Keratinocyte (primary cell): Measurements from ENCODE around the gene IL1RAPL2. TPM values are rescaled to one million over a fixed set of nuclear protein-coding genes. Genes with fewer than 3 reads are reported as not detected.

Experiments used
- DNase-seq: peaks from one replicate; pipeline ENCODE4 v3.0.0-alpha.2; 2011; ENCODE audit warnings: low read depth, missing footprints, low spot score
- FAIRE-seq: peaks from 2 replicates; lab custom pipeline; 2011; peaks lifted over from hg19 to GRCh38; lab: Jason Lieb, UNC
- H2AFZ ChIP-seq: 2 replicates; pipeline ENCODE4 v1.6.0; 2012; ENCODE audit warnings: low read length, control low read depth, inconsistent platforms; ENCODE audit not compliant: control insufficient read depth
- H3K27ac ChIP-seq: 2 replicates; pipeline ENCODE4 v1.5.1; 2011; ENCODE audit warnings: low read length; ENCODE audit not compliant: control insufficient read depth, insufficient read depth
- H3K27me3 ChIP-seq: 3 replicates; pipeline ENCODE4 v1.6.0; 2011; ENCODE audit warnings: low read length; ENCODE audit not compliant: control insufficient read depth, insufficient read depth; ENCODE audit errors: extremely low read depth
- H3K36me3 ChIP-seq, 2 experiments: 2 replicates in 1 of 2; 3 replicates in 1 of 2; pipeline ENCODE4 v1.5.1; 2011; ENCODE audit warnings: low read length in 2 of 2, mild to moderate bottlenecking in 1 of 2; ENCODE audit not compliant: control insufficient read depth in 2 of 2, insufficient read depth in 2 of 2; ENCODE audit errors: extremely low read depth in 1 of 2
- H3K4me1 ChIP-seq: 3 replicates; pipeline ENCODE4 v1.5.1; 2011; ENCODE audit warnings: low read length; ENCODE audit not compliant: control insufficient read depth, insufficient read depth; ENCODE audit errors: extremely low read depth
- H3K4me2 ChIP-seq: 3 replicates; pipeline ENCODE4 v1.6.0; 2011; ENCODE audit warnings: low read depth, low read length; ENCODE audit not compliant: control insufficient read depth, insufficient read depth; ENCODE audit errors: extremely low read depth
- H3K4me3 ChIP-seq, 3 experiments: fragments of 200-600 bp in 1 of 3; sonication (generic) in 1 of 3; 2 replicates in 2 of 3; 3 replicates in 1 of 3; pipeline ENCODE4 v1.5.1; 2011 to 2016; ENCODE audit warnings: low read length in 3 of 3, mild to moderate bottlenecking in 3 of 3, control low read depth in 2 of 3, inconsistent platforms in 1 of 3, low read depth in 1 of 3, mixed read lengths in 1 of 3, mixed run types in 1 of 3, moderate library complexity in 1 of 3; ENCODE audit not compliant: control insufficient read depth in 2 of 3, insufficient read depth in 2 of 3; ENCODE audit errors: extremely low read depth in 1 of 3
- H3K79me2 ChIP-seq: 2 replicates; pipeline ENCODE4 v1.6.0; 2012; ENCODE audit warnings: low read length; ENCODE audit not compliant: control insufficient read depth, insufficient read depth
- H3K9ac ChIP-seq: 3 replicates; pipeline ENCODE4 v1.6.0; 2011; ENCODE audit warnings: low read length; ENCODE audit not compliant: control insufficient read depth, insufficient read depth; ENCODE audit errors: extremely low read depth
- H3K9me1 ChIP-seq: 3 replicates; pipeline ENCODE4 v1.6.0; 2011; ENCODE audit warnings: low read length; ENCODE audit not compliant: control insufficient read depth, insufficient read depth; ENCODE audit errors: extremely low read depth
- H3K9me3 ChIP-seq: 2 replicates; pipeline ENCODE4 v1.5.1; 2012; ENCODE audit warnings: low read depth, low read length; ENCODE audit not compliant: control insufficient read depth
- H4K20me1 ChIP-seq: 3 replicates; pipeline ENCODE4 v1.6.0; 2011; ENCODE audit warnings: low read length; ENCODE audit not compliant: control insufficient read depth, insufficient read depth; ENCODE audit errors: extremely low read depth
- EZH2 ChIP-seq: IDR thresholded peaks from one replicate; pipeline ENCODE4 v1.6.1; 2012; ENCODE audit warnings: inconsistent platforms, mild to moderate bottlenecking, low read length, moderate library complexity
- dilution Hi-C: fragments of 300-500 bp; cut with MboI; formaldehyde crosslinking; loops from one replicate; pipeline ENCODE4 v1.7.0; 2020; ENCODE audit warnings: low sequenced_read_pairs; ENCODE audit not compliant: extremely low pct_ligation_motif_present
- polyA plus RNA-seq, 5 experiments: library from polyadenylated mRNA; depleted of rRNA in 3 of 5; stranded (reverse) in 3 of 5; stranded (forward) in 1 of 5; unstranded in 1 of 5; fragments of >200 nt; gene quantifications; 1 replicate in 1 of 5; 2 replicates in 3 of 5; 3 replicates in 1 of 5; pipeline versions ENCODE4 v1.2.1 to v1.2.3, GENCODE V29; 2011 to 2012; ENCODE audit warnings: missing spikeins in 2 of 5, low read depth in 1 of 5, low replicate concordance in 1 of 5
- TF ChIP-seq, protein P1 (sequence below), 3 experiments: IDR thresholded peaks in 1 of 3; conservative IDR thresholded peaks in 1 of 3; optimal IDR thresholded peaks in 1 of 3; 2 replicates in 2 of 3; 3 replicates in 1 of 3; pipeline versions ENCODE3 to v1.5.1; 2011; ENCODE audit warnings: low read length in 3 of 3, mild to moderate bottlenecking in 3 of 3, moderate library complexity in 2 of 3, control low read depth in 1 of 3, inconsistent platforms in 1 of 3; ENCODE audit not compliant: insufficient read depth in 2 of 3; ENCODE audit errors: extremely low read depth in 1 of 3

The IL1RAPL2 gene
- polyA plus RNA-seq, 1 donor (not counting 4 experiments of a cell fraction or from before 2014, with no cell fraction given), result 0.24 TPM

DNA sequence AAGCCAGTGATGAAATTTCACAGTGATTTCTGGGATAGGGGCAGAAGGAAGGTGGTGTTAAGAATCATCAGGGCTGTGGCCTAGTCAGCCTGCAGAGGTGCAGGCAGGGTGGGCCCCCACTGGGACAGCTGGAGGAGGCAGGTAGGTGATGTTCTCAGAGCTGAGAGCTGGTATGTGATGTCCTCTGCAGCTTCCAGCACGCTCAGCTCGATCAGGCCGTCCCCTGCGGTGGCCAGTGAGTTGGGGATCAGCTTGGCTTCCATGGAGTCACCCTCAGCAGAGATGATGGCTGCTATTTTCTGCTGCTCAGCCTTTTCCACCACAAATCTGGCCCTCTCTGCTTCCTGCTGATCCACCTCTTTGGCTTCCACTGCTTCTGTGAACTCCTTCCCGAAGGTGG, 81.1 kb downstream of the IL1RAPL2 start:
- Histone ChIP-seq H2AFZ (no peak overlapping the region), H3K4me3 (no peak overlapping the region), H4K20me1 (no peaks in the 10 kb centered on the region), H3K9me3 (no peaks in the 10 kb centered on the region), H3K9me1 (no peaks in the 10 kb centered on the region), H3K4me1 (no peaks in the 10 kb centered on the region), H3K4me2 (no peak overlapping the region), H3K9ac (no peak overlapping the region), H3K36me3 (no peaks in the 10 kb centered on the region), H3K27me3 (no peaks in the 10 kb centered on the region), H3K79me2 (no peaks in the 10 kb centered on the region), H3K27ac (no peak overlapping the region)
- dilution Hi-C loops, result no loop called here
- TF ChIP-seq, protein P1, sequence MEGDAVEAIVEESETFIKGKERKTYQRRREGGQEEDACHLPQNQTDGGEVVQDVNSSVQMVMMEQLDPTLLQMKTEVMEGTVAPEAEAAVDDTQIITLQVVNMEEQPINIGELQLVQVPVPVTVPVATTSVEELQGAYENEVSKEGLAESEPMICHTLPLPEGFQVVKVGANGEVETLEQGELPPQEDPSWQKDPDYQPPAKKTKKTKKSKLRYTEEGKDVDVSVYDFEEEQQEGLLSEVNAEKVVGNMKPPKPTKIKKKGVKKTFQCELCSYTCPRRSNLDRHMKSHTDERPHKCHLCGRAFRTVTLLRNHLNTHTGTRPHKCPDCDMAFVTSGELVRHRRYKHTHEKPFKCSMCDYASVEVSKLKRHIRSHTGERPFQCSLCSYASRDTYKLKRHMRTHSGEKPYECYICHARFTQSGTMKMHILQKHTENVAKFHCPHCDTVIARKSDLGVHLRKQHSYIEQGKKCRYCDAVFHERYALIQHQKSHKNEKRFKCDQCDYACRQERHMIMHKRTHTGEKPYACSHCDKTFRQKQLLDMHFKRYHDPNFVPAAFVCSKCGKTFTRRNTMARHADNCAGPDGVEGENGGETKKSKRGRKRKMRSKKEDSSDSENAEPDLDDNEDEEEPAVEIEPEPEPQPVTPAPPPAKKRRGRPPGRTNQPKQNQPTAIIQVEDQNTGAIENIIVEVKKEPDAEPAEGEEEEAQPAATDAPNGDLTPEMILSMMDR (optimal IDR thresholded peaks at IDR 0.05 in 1 of 3, IDR thresholded peaks at IDR 0.05 in 1 of 3, conservative IDR thresholded peaks at IDR 0.05 in 1 of 3; ENCODE audit: extremely low read depth in 1 of 3, insufficient read depth in 2 of 3, low read length in 3 of 3), result no peak
- TF ChIP-seq EZH2, result no peak
- DNase-seq (no peak), FAIRE-seq (no peak)

DNA sequence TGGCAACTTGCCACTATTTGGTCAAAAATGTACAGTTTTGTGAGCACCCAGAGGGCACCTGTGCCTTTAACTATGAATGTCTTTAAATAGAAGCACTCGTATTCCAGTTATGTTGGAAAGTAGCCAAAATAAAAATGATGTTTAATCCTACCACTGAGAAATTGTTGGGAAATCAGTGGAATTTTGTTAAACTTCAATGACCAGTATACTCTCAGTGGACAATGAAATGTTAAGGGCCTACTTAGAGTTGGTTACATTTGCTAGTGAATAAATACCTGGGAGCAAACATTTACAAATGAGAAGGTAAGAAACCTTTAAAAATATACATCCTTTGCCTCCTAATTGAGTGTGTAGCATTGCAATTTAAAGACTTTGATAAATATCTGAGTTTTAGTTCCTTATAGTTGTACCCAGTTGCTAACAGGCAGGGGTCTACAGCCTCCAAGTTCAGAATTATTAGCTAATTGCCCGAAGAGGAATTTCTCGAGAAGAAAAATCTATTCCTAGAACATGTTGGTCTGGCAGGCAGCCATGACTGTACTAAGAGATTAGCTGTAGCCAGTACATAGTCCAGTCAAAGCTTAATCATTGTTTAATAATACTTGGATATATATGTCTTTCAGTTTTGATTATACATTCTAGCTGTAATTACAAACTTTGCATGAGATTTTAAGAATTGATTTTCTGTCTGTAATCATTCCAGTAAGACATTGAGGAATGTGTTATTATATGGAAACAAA, 93.2 kb downstream of the IL1RAPL2 start:
- Histone ChIP-seq H3K36me3 (no peaks in the 10 kb centered on the region), H2AFZ (no peak overlapping the region)
- FAIRE-seq, result no peak

More for the DNA sequence above, 93.2 kb downstream of the IL1RAPL2 start:
- H4K20me1 ChIP-seq, result no peaks in the 10 kb centered on the region
- H3K9me1 ChIP-seq, result no peaks in the 10 kb centered on the region
- H3K9ac ChIP-seq, result no peak overlapping the region
- no peak for DNase-seq
- H3K9me3 ChIP-seq, result no peaks in the 10 kb centered on the region
- H3K79me2 ChIP-seq, result no peaks in the 10 kb centered on the region
- no peaks in the 10 kb centered on the region for H3K4me1 ChIP-seq
- no peak overlapping the region for H3K4me2 ChIP-seq
- H3K27me3 ChIP-seq, result peaks cover 4% of the 10 kb centered on the region
- dilution Hi-C loops, result no loop called here
- no peak overlapping the region for H3K27ac ChIP-seq
- no peak for TF ChIP-seq EZH2
- TF ChIP-seq, protein P1 (optimal IDR thresholded peaks at IDR 0.05 in 1 of 3, IDR thresholded peaks at IDR 0.05 in 1 of 3, conservative IDR thresholded peaks at IDR 0.05 in 1 of 3; ENCODE audit: extremely low read depth in 1 of 3, insufficient read depth in 2 of 3, low read length in 3 of 3), result no peak
- H3K4me3 ChIP-seq, result no peak overlapping the region
